DOHH2 (cell line): ENCODE results near the gene USP17L11.
"Not testable (repeated sequence)": the region's sequence is repeated elsewhere in the genome, so short reads cannot be mapped to it uniquely, and the experiment has no call there.

Experiments
- H3F3A ChIP-seq: fragments of 200-600 bp; sonication (generic), shearing (Covaris generic); 2 replicates; pipeline ENCODE4 v1.6.0; 2016; ENCODE audit warnings: antibody characterized with exemption, mild to moderate bottlenecking; ENCODE audit not compliant: control insufficient read depth, insufficient read depth
- H3K27ac ChIP-seq: fragments of 200-600 bp; sonication (generic); 2 replicates; pipeline ENCODE4 v1.5.1; 2014; ENCODE audit warnings: low read depth, mild to moderate bottlenecking, low read length, moderate library complexity
- H3K27me3 ChIP-seq: fragments of 200-600 bp; sonication (generic); 2 replicates; pipeline ENCODE4 v1.6.1; 2014; ENCODE audit warnings: mild to moderate bottlenecking, low read length, mixed read lengths; ENCODE audit not compliant: control insufficient read depth
- H3K36me3 ChIP-seq: fragments of 200-600 bp; sonication (generic); 2 replicates; pipeline ENCODE4 v1.6.1; 2014; ENCODE audit warnings: mild to moderate bottlenecking, low read length, moderate library complexity, mixed read lengths; ENCODE audit not compliant: control insufficient read depth
- H3K4me1 ChIP-seq: fragments of 200-600 bp; sonication (generic); 2 replicates; pipeline ENCODE4 v1.6.1; 2014; ENCODE audit warnings: mild to moderate bottlenecking, low read length, mixed read lengths; ENCODE audit not compliant: control insufficient read depth
- H3K4me2 ChIP-seq: fragments of 200-600 bp; sonication (generic); 2 replicates; pipeline ENCODE4 v1.6.0; 2014; ENCODE audit warnings: mild to moderate bottlenecking, low read length, moderate library complexity
- H3K4me3 ChIP-seq: fragments of 200-600 bp; sonication (generic); 2 replicates; pipeline ENCODE4 v1.5.1; 2014; ENCODE audit warnings: mild to moderate bottlenecking, low read length, mixed read lengths
- H3K79me2 ChIP-seq: fragments of 200-600 bp; sonication (generic); 2 replicates; pipeline ENCODE4 v1.6.1; 2014; ENCODE audit warnings: mild to moderate bottlenecking, low read length, mixed read lengths; ENCODE audit not compliant: control insufficient read depth
- H3K9me2 ChIP-seq: fragments of 200-600 bp; sonication (generic); replicated peaks from 2 replicates; pipeline ENCODE4 v1.6.1; 2014; ENCODE audit warnings: mild to moderate bottlenecking, low read length, mixed read lengths; ENCODE audit not compliant: control insufficient read depth
- H3K9me3 ChIP-seq: fragments of 200-600 bp; sonication (generic); 2 replicates; pipeline ENCODE4 v1.6.1; 2014; ENCODE audit warnings: antibody characterized with exemption, low read length, mixed read lengths; ENCODE audit not compliant: control insufficient read depth, insufficient read depth
- H4K20me1 ChIP-seq: fragments of 200-600 bp; sonication (generic); 2 replicates; pipeline ENCODE4 v1.6.0; 2014; ENCODE audit warnings: low read depth, mild to moderate bottlenecking, antibody characterized with exemption, low read length, moderate library complexity; ENCODE audit not compliant: control insufficient read depth, insufficient read depth

USP17L11 gene

DNA sequence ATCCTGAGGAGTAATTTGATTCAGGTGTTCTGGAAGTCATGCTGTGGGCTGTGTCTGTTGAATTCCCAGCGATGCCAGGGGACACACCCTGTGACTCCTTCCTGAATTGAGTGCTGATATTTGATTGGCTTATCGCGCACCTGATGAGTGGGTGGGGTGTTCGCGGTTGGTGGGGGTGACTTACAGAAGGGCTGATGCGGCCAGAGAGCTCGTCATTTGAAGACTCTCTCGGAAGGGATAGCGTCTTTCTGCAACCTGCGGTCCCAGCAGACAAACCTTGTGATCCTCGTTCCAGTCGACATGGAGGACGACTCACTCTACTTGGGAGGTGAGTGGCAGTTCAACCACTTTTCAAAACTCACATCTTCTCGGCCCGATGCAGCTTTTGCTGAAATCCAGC is 18.9 kb downstream of the USP17L11 start, which contains the start of gene USP17L15:
Gene USP17L15 (plus strand): TSS at position 301 of the 400 bp plus-strand sequence. CDS start 0 bp downstream, at position 301.
- not testable (repeated sequence) for H3K4me2 ChIP-seq, H3K9me3 ChIP-seq, H3K27me3 ChIP-seq, H3K27ac ChIP-seq, H3F3A ChIP-seq, H4K20me1 ChIP-seq, H3K79me2 ChIP-seq, H3K9me2 ChIP-seq, H3K4me3 ChIP-seq, H3K36me3 ChIP-seq, H3K4me1 ChIP-seq

- H3K4me2 ChIP-seq, H3K9me2 ChIP-seq, H3K4me3 ChIP-seq, H3K79me2 ChIP-seq, H3K27ac ChIP-seq, H3K4me1 ChIP-seq, H3K27me3 ChIP-seq, H3K9me3 ChIP-seq, H3K36me3 ChIP-seq, H4K20me1 ChIP-seq, H3F3A ChIP-seq: not testable (repeated sequence)
Observed at GRCh38 chr4:9238461-9238860, 23.3 kb downstream of the USP17L11 start.

- not testable (repeated sequence) for H3K4me3 ChIP-seq, H3K27ac ChIP-seq, H3K4me2 ChIP-seq, H3K9me3 ChIP-seq, H3K4me1 ChIP-seq, H4K20me1 ChIP-seq, H3K9me2 ChIP-seq, H3K36me3 ChIP-seq, H3K27me3 ChIP-seq, H3K79me2 ChIP-seq, H3F3A ChIP-seq
Observed at GRCh38 chr4:9243579-9243978, 28.4 kb downstream of the USP17L11 start, which contains the start of gene USP17L17. TSS of gene USP17L17 (plus strand) at chr4:9243879. CDS start at chr4:9243879, 0 bp downstream.

DNA sequence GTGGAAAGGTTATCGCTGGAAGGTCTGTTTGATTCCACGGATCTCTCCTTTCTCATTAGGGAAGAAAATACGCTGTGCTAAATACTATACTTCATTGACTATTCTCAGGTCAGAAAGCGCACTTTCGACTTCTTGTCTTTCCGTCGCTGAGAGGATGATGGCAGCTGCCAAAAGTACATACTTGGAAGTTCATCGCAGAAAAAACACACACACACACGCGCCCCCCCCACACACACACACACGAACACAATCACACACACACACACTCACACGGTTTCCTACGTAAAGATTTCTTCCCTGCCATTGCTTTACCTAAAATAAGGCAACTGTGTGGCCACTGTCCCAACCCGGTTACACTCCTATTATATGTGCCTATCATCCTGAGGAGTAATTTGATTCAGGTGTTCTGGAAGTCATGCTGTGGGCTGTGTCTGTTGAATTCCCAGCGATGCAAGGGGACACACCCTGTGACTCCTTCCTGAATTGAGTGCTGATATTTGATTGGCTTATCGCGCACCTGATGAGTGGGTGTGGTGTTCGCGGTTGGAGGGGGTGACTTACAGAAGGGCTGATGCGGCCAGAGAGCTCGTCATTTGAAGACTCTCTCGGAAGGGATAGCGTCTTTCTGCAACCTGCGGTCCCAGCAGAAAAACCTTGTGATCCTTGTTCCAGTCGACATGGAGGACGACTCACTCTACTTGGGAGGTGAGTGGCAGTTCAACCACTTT is 32.9 kb downstream of the USP17L11 start, which contains the start of gene USP17L18:
Gene USP17L18 (plus strand): TSS at position 678 of the 728 bp plus-strand sequence. CDS start 0 bp downstream, at position 678.
- not testable (repeated sequence) for H3F3A ChIP-seq, H3K27ac ChIP-seq, H3K9me3 ChIP-seq, H3K79me2 ChIP-seq, H3K27me3 ChIP-seq, H3K9me2 ChIP-seq, H4K20me1 ChIP-seq, H3K4me1 ChIP-seq, H3K4me3 ChIP-seq, H3K4me2 ChIP-seq, H3K36me3 ChIP-seq

GRCh38 chr4:9253078-9253477 is 37.9 kb downstream of the USP17L11 start, which contains the start of gene USP17L19:
TSS of gene USP17L19 (plus strand) at chr4:9253378. CDS start at chr4:9253378, 0 bp downstream.
- H3K36me3 ChIP-seq, H3K4me3 ChIP-seq, H3F3A ChIP-seq, H3K9me2 ChIP-seq, H4K20me1 ChIP-seq, H3K9me3 ChIP-seq, H3K79me2 ChIP-seq, H3K4me2 ChIP-seq, H3K4me1 ChIP-seq, H3K27me3 ChIP-seq, H3K27ac ChIP-seq: not testable (repeated sequence)

- H4K20me1 ChIP-seq, H3K4me2 ChIP-seq, H3K36me3 ChIP-seq, H3K4me3 ChIP-seq, H3K9me2 ChIP-seq, H3K27me3 ChIP-seq, H3F3A ChIP-seq, H3K9me3 ChIP-seq, H3K27ac ChIP-seq, H3K4me1 ChIP-seq, H3K79me2 ChIP-seq: not testable (repeated sequence)
Observed at GRCh38 chr4:9257824-9258223, 42.6 kb downstream of the USP17L11 start, which contains the start of gene USP17L20. TSS of gene USP17L20 (plus strand) at chr4:9258124. CDS start at chr4:9258124, 0 bp downstream.

DNA sequence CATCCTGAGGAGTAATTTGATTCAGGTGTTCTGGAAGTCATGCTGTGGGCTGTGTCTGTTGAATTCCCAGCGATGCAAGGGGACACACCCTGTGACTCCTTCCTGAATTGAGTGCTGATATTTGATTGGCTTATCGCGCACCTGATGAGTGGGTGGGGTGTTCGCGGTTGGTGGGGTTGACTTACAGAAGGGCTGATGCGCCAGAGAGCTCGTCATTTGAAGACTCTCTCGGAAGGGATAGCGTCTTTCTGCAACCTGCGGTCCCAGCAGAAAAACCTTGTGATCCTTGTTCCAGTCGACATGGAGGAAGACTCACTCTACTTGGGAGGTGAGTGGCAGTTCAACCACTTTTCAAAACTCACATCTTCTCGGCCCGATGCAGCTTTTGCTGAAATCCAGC is 47.4 kb downstream of the USP17L11 start, which contains the start of gene USP17L21:
Gene USP17L21 (plus strand): TSS at position 301 of the 400 bp plus-strand sequence. CDS start 0 bp downstream, at position 301.
- H3K9me2 ChIP-seq, H3K9me3 ChIP-seq, H3K27ac ChIP-seq, H3F3A ChIP-seq, H3K36me3 ChIP-seq, H3K79me2 ChIP-seq, H4K20me1 ChIP-seq, H3K4me3 ChIP-seq, H3K4me2 ChIP-seq, H3K4me1 ChIP-seq, H3K27me3 ChIP-seq: not testable (repeated sequence)
